OCI-LY7 (cell line): ENCODE data around the gene ZNF267. TPM values are rescaled to one million over a fixed set of nuclear protein-coding genes. Genes with fewer than 3 reads are reported as not detected.
"Not testable (repeated sequence)": the region's sequence is repeated elsewhere in the genome, so short reads cannot be mapped to it uniquely, and the experiment has no call there.

ENCODE experiments used
- Bru-seq: library from RNA; stranded (reverse); fragments of 400-500 nt; gene quantifications from one replicate; lab custom pipeline; 2021; lab: Mats Ljungman, UMichigan
- BruChase-seq, 2 experiments: library from RNA; stranded (reverse); fragments of 400-500 nt; gene quantifications; one replicate each; lab custom pipeline; 2021; lab: Mats Ljungman, UMichigan
- BruUV-seq: library from RNA; stranded (reverse); fragments of 400-500 nt; replicated peaks from 2 replicates; lab custom pipeline; 2021; lab: Mats Ljungman, UMichigan
- CTCF ChIA-PET: fragments of 300-600 bp; sonication (Branson Sonifier 250); formaldehyde crosslinking; loops from one replicate; lab custom pipeline; 2022; ENCODE audit warnings: antibody characterized with exemption; ENCODE audit not compliant: unreplicated experiment; lab: Charles Lee
- POLR2A ChIA-PET: fragments of 300-600 bp; sonication (Branson Sonifier 250); formaldehyde crosslinking; loops from one replicate; lab custom pipeline; 2022; ENCODE audit warnings: antibody characterized with exemption; lab: Charles Lee
- DNase-seq: peaks from one replicate; pipeline ENCODE4 v3.0.0-alpha.2; 2015; ENCODE audit warnings: low spot score
- H2AFZ ChIP-seq: fragments of 200-600 bp; sonication (generic), shearing (Covaris generic); 2 replicates; pipeline ENCODE4 v1.6.1; 2014; ENCODE audit warnings: mild to moderate bottlenecking, antibody characterized with exemption, low read length, moderate library complexity
- H3K27ac ChIP-seq: fragments of 200-600 bp; sonication (generic); 2 replicates; pipeline ENCODE4 v1.5.1; 2014; ENCODE audit warnings: mixed run types, low read depth, mild to moderate bottlenecking, moderate library complexity, low read length, inconsistent platforms; ENCODE audit not compliant: poor library complexity, severe bottlenecking
- H3K36me3 ChIP-seq: fragments of 200-600 bp; sonication (generic); 2 replicates; pipeline ENCODE4 v1.6.1; 2014; ENCODE audit warnings: mild to moderate bottlenecking, antibody characterized with exemption, low read length, moderate library complexity, mixed read lengths; ENCODE audit not compliant: insufficient read depth
- H3K4me1 ChIP-seq: fragments of 200-600 bp; sonication (generic); 2 replicates; pipeline ENCODE4 v1.5.1; 2014; ENCODE audit warnings: mild to moderate bottlenecking, low read length; ENCODE audit not compliant: insufficient read depth, poor library complexity, severe bottlenecking
- H3K4me2 ChIP-seq: fragments of 200-600 bp; sonication (generic); 2 replicates; pipeline ENCODE4 v1.6.1; 2014; ENCODE audit warnings: mild to moderate bottlenecking, low read length
- H3K4me3 ChIP-seq: fragments of 200-600 bp; sonication (generic); 2 replicates; pipeline ENCODE4 v1.5.1; 2014; ENCODE audit warnings: mild to moderate bottlenecking, low read depth, low read length; ENCODE audit not compliant: poor library complexity, severe bottlenecking
- H3K79me2 ChIP-seq: fragments of 200-600 bp; sonication (generic); 2 replicates; pipeline ENCODE4 v1.6.1; 2016; ENCODE audit warnings: low read depth, mild to moderate bottlenecking, low read length, moderate library complexity, mixed read lengths; ENCODE audit not compliant: insufficient read depth
- H3K9me2 ChIP-seq: fragments of 200-600 bp; sonication (generic); 2 replicates; pipeline ENCODE4 v1.6.1; 2016; ENCODE audit warnings: mild to moderate bottlenecking, low read length, mixed read lengths; ENCODE audit not compliant: insufficient read depth
- H3K9me3 ChIP-seq: fragments of 200-600 bp; sonication (generic); 2 replicates; pipeline ENCODE4 v1.6.1; 2014; ENCODE audit warnings: mild to moderate bottlenecking, mixed run types, low read length, mixed read lengths
- H4K20me1 ChIP-seq: fragments of 200-600 bp; sonication (generic); 2 replicates; pipeline ENCODE4 v1.6.1; 2014; ENCODE audit warnings: mild to moderate bottlenecking, antibody characterized with exemption, low read length, moderate library complexity, mixed read lengths; ENCODE audit not compliant: insufficient read depth
- CTCF ChIP-seq: fragments of 200-600 bp; sonication (generic); conservative IDR thresholded peaks from 2 replicates; pipeline ENCODE4 v1.5.1; 2014; ENCODE audit warnings: mild to moderate bottlenecking, antibody characterized with exemption, low read length, moderate library complexity, mixed read lengths
- EZH2phosphoT487 ChIP-seq: fragments of 200-600 bp; sonication (generic); IDR thresholded peaks from 2 replicates; pipeline ENCODE4 v1.6.1; 2018; ENCODE audit warnings: low read depth, borderline replicate concordance, mild to moderate bottlenecking, mixed run types, antibody characterized with exemption, low read length, moderate library complexity, mixed read lengths
- intact Hi-C: fragments of 100-400 bp; cut with micrococcal nuclease; formaldehyde crosslinking; loops from one replicate; pipeline ENCODE4 v1.10.0; 2022; ENCODE audit not compliant: unreplicated experiment
- long read RNA-seq: library from polyadenylated mRNA; stranded (forward); transcript quantifications from one replicate; pipeline ENCODE4 v2.0.0, GENCODE V29; 2022
- total RNA-seq, 2 experiments: library from RNA; depleted of rRNA in 1 of 2; stranded (reverse); fragments of >200 nt in 1 of 2; shearing (Covaris generic) in 1 of 2; gene quantifications; 2 replicates each; pipeline ENCODE4 v1.2.3, GENCODE V29; 2014 to 2022

Gene ZNF267
- 23.3 and 23.5 TPM in 2 replicates for total RNA-seq (2014; rRNA removed; shearing (Covaris generic))
- 38.8 and 41.9 TPM in 2 replicates for total RNA-seq (2022)
- Bru-seq, nascent RNA = percentile 96 among the genes with signal in this experiment
- percentile 72 among the genes with signal in this experiment for BruChase-seq, experiment 1, labeled RNA remaining after a 6-hour chase
- percentile 81 among the genes with signal in this experiment for BruChase-seq, experiment 2, labeled RNA remaining after a 2-hour chase
- long read RNA-seq, full-length matches to known transcripts = 106 of 116 reads
- long read RNA-seq, partial matches to known transcripts = 5 of 116 reads
- long read RNA-seq, other reads (novel, unspliced or antisense) = 5 of 116 reads

GRCh38 chr16:31873556-31874365 is at the start of gene ZNF267:
Gene ZNF267, plus strand, starts transcription at chr16:31873807. Its CDS starts 160 bp downstream, at chr16:31873967.
- ChIA-PET POLR2A (interaction anchor here (0.6 to 2.0 kb wide), 9 partner anchors 9 to 732 kb away, joined by 3 to 6 read pairs (median 5); partner anchors contain the start of gene TRIM72), CTCF (interaction anchor here (0.9 kb wide), 1 partner anchor 418 kb away, joined by 3 read pairs; no protein-coding TSS in a partner anchor)
- H3K27ac ChIP-seq = peak within 1 kb of the TSS; percentile 92
- peak within 1 kb of the TSS; percentile 95 for H3K4me2 ChIP-seq
- H4K20me1 ChIP-seq = peaks cover 25% of the 10 kb centered on the region
- DNase-seq = peak; percentile 97
- H3K79me2 ChIP-seq = peaks cover 51% of the 10 kb centered on the region
- H3K4me3 ChIP-seq = peak within 1 kb of the TSS; percentile 95
- TF ChIP-seq CTCF (no peak), EZH2phosphoT487 (no peak)
- no peaks in the 10 kb centered on the region for H3K9me2 ChIP-seq
- H3K36me3 ChIP-seq = peaks cover 42% of the 10 kb centered on the region
- BruUV-seq = no TSS peak
- H3K9me3 ChIP-seq = peaks cover 20% of the 10 kb centered on the region; the same call in 1 of the 2 replicates
- peak within 1 kb of the TSS; percentile 67; the same call in 1 of the 2 replicates for H2AFZ ChIP-seq
- peaks cover 44% of the 10 kb centered on the region for H3K4me1 ChIP-seq
- intact Hi-C loops = loop anchor here (1.0 to 5.0 kb wide), 3 partner anchors 44 to 415 kb away; partner anchors contain the start of gene ARMC5

GRCh38 chr16:31833047-31833446 is 40.6 kb upstream of the ZNF267 start:
- Histone ChIP-seq H3K4me2 (no peak overlapping the region), H3K27ac (no peak overlapping the region), H2AFZ (no peak overlapping the region), H3K9me2 (no peaks in the 10 kb centered on the region), H3K4me3 (no peak overlapping the region), H4K20me1 (no peaks in the 10 kb centered on the region), H3K36me3 (no peaks in the 10 kb centered on the region), H3K4me1 (no peaks in the 10 kb centered on the region), H3K9me3 (no peaks in the 10 kb centered on the region), H3K79me2 (no peaks in the 10 kb centered on the region)
- intact Hi-C loops = no loop called here
- TF ChIP-seq CTCF (no peak), EZH2phosphoT487 (no peak)
- DNase-seq = no peak
- ChIA-PET POLR2A (no interaction called here), CTCF (no interaction called here)
- no TSS peak for BruUV-seq

- H3K4me2 ChIP-seq, H2AFZ ChIP-seq, H3K27ac ChIP-seq, H4K20me1 ChIP-seq, H3K4me1 ChIP-seq, BruUV-seq, H3K36me3 ChIP-seq, H3K9me2 ChIP-seq, CTCF ChIA-PET, DNase-seq, H3K79me2 ChIP-seq, H3K4me3 ChIP-seq, intact Hi-C loops, H3K9me3 ChIP-seq, POLR2A ChIA-PET: not testable (repeated sequence)
These were observed 37.2 kb upstream of the ZNF267 start for GRCh38 chr16:31836396-31836795.
